NCI-H1092 treated with DMSO at 0.1 percent for 48 hours (cell line): Measurements from ENCODE around the gene DEPDC1B.
"Not testable (repeated sequence)": the region's sequence is repeated elsewhere in the genome, so short reads cannot be mapped to it uniquely, and the experiment has no call there.

Experiments
- DNase-seq: peaks from one replicate; lab custom pipeline; 2025; lab: John Stamatoyannopoulos, UW

Gene DEPDC1B

GRCh38 chr5:60640901-60641300, 59.1 kb downstream of the DEPDC1B start:
- DNase-seq: no peak

DNA sequence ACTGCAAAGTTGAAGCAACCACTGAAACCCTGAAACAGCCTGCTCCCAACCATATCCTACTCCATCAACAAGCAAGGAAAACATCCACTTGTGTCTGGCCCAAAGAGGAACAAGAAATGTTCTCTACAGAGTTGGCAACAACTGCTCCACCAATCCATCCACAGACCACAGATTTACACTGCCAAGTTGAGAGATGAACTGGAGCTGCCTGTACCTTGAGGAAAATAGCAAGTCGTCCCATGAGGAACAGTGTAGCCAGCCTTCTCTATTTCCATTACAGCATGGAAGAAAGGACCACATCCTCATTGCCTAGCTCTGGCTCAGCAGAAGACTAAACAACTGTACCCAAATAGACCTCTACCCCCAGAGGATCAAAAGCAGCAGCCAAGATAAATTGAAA, 60.4 kb downstream of the DEPDC1B start:
- DNase-seq: no peak

GRCh38 chr5:60638300-60638699, 61.7 kb downstream of the DEPDC1B start:
- DNase-seq: no peak

DNA sequence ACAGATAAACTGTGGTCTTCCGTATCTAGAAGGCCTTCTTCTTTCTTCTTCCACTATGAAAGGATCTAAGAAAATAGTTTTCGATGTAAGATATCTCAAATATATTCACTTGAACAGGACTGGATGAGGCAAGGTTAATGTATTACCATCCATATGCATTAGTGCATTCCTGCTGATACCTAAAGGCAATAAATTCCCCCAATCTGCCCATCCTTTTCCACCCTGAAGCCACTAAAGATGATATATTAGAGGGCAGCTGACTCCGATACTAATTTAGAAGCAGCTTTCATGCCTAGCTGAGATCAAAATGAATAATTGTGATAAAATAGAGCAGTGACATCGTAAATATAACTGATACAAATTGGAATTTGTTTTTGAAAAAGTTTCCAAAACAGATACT, 63.3 kb downstream of the DEPDC1B start:
- DNase-seq: no peak

DNA sequence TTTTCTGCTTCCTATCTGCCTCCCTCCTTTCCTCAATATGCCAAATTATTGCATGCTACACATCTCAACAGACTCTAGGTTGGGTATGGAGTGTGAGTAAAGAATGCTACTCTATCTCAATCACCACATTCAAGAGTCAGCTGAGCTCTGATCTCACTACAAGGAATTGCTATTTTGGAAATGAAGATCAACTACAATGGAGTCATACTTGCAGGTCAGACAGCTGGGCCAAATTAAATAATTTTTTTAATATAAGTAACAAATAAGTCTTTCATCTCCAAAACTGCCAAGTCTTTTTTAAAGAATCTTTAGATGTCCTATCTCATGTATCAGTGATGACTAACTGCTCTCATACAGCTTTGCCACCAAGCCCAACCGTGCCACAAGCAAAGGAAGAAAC, 64.0 kb downstream of the DEPDC1B start:
- no peak for DNase-seq

GRCh38 chr5:60634051-60634450, 65.9 kb downstream of the DEPDC1B start:
- no peak for DNase-seq

- DNase-seq: no peak
Measured at GRCh38 chr5:60633341-60633740, 66.6 kb downstream of the DEPDC1B start.

- no peak for DNase-seq
Measured at GRCh38 chr5:60632153-60632552, 67.8 kb downstream of the DEPDC1B start.

GRCh38 chr5:60630836-60631235, 69.1 kb downstream of the DEPDC1B start:
- no peak for DNase-seq

DNA sequence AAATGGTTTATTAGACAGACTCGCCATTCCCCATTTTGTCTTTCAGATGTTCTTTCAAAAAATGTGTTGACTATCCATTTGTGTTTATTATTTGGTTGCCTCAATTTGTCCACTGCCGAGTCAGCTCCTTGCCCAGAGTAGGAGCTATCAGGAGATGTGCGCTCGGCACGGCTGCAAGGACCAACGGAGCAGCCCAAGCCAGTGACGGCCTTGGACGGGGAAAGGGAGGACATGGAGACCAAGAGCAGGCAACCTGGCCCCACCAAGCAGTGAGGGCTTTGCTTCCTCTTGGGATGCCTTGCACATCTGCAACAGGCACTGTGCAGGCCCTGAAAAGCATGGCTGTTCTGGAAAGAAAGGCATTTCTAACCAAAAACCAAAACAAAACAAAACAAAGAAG, 69.8 kb downstream of the DEPDC1B start:
- DNase-seq: no peak

GRCh38 chr5:60624875-60625274, 75.1 kb downstream of the DEPDC1B start:
- not testable (repeated sequence) for DNase-seq

DNA sequence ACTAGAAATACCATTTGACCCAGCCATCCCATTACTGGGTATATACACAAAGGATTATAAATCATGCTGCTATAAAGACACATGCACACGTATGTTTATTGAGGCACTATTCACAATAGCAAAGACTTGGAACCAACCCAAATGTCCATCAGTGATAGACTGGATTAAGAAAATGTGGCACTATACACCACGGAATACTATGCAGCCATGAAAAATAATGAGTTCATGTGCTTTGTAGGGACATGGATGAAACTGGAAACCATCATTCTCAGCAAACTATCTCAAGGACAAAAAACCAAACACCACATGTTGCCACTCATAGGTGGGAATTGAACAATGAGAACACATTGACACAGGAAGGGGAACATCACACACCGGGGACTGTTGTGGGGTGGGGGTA, 79.2 kb downstream of the DEPDC1B start:
- DNase-seq: not testable (repeated sequence)

DNA sequence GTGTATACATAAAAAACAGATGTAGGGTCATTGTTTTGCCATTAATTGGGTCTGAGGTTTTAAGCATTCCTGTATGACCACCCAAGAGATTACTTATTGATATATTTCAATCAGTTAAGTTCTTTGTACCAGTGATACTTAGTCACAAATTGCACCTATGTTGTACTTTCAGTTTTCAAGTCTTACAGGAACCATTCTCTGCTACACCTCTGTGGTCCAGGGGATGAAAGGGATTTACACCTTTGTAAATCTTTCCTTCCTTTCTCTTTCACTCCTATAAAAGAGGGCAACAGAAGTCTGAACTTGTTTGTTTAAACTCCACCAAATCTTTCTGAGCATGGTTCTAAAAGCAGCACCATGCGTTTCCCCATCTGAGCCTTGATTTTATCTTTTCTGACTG, 86.1 kb downstream of the DEPDC1B start:
- no peak for DNase-seq

DNA sequence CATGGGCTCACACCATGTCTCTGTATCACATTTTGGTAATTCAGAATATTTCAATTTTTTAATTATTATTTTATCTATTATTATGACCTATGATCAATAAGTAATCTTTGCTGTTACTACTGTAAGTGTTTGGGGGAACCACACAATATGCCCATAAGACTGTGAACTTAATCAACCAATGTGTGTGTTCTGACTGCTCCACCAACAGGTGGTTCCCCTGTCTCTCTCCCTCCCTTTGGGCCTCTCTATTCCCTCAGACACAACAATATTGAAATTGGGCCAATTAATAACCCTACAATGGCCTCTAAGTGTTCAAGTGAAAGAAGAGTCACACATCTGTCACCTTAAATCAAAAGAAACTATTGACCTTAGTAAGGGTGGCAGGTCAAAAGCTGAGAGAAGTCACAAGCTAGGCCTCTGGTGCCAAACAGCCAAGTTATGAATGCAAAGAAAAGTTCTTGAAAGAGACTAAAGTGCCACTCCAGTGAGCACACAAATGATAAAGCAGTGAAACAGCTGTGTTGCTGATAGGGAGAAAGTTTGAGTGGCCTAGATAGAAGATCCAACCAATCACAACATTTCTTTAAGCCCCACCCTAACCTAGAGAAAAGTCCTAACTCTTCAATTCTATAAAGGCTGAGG, 88.7 kb downstream of the DEPDC1B start:
- no peak for DNase-seq

DNA sequence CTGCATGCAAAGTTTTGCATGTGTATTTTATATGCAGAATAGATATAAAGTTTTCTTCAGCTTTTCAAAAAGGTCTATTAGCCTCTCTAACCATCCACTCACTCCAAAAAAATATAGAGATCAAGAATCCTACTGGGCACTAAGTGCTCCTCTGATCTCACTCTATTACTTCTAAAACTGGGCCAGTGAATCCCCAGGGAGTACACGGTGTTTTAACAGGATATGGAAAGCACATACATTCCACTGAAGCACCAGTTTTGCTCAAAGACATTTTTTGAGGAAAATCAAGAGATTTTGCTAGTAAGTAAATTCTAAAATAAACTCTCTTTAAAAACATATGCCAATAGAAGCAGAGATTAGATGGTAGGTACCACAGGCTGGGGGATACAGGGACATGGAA, 95.2 kb downstream of the DEPDC1B start:
- no peak for DNase-seq

- DNase-seq: no peak
Measured at GRCh38 chr5:60598424-60598823, 101.5 kb downstream of the DEPDC1B start.

- no peak for DNase-seq
Measured at GRCh38 chr5:60597572-60598320, 102.2 kb downstream of the DEPDC1B start.

DNA sequence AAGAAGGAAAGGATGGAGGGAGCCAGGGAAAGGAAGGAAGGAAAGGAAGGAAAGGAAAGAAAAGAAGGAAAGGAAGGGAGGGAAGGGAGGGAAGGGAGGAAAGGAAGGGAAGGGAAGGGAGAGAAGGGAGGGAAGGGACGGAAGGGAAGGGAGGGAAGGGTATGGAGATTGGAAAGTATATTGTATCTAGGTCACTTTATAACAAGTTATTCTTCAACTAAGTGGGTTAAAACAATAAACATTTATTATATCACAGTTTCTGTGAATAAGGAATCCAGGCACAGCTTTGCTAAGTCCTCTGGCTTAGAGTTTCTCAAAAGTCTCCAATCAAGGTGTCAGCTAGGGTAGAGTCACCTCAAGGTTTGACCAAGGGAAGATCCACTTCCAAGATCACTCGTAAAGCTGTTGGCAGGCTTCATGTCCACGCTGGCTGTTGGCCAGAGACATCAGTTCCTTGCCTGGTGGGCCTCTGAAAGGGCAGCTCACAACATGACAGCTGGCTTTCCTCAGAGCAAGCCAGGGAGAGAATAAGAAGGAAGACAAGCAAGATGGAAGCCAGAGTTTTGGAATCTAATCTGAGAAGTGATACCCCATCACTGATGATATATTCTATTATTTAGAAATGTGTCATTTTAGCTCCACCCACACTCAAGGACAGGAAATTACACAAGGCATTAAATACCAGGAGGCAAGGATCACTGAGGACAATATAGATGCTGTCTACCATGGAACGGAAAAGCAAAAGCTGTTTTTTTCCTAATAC, 105.1 kb downstream of the DEPDC1B start:
- no peak for DNase-seq

- no peak for DNase-seq
Measured at GRCh38 chr5:60590172-60590571, 109.8 kb downstream of the DEPDC1B start.

GRCh38 chr5:60587312-60587711, 112.7 kb downstream of the DEPDC1B start:
- DNase-seq: not testable (repeated sequence)

- no peak for DNase-seq
Measured at GRCh38 chr5:60586307-60586901, 113.6 kb downstream of the DEPDC1B start.

- no peak for DNase-seq
Measured at GRCh38 chr5:60585618-60586017, 114.3 kb downstream of the DEPDC1B start.

GRCh38 chr5:60584304-60584703, 115.7 kb downstream of the DEPDC1B start:
- DNase-seq: no peak
